Measurements from ENCODE around the gene ATXN7L3.

DNA sequence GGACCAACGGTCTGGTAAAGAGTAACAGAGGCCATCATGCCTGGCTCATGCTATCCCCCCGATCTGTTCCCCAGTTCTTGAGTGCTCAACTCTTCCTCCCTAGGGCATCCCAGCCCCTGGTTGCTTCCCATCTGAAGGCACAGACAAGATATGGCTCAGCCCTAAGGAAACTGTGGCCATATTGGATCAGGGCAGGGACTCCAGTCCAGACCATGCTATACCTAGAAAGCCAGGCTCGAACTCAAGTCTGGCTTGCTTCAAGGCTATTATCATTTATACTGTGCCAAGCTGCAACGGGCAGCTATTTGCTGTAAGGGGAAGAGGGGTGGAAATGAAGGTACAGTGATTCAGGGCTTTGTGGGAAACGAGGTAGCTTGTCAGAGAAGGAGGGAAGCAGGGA, 17.0 kb upstream of the ATXN7L3 start:
- no peak for TF ChIP-seq POLR2A (IDR thresholded peaks at IDR 0.05; ENCODE audit: low read depth, low read length)
- TF ChIP-seq TAF1 (IDR thresholded peaks at IDR 0.05; ENCODE audit: low read depth, low read length), result no peak
- no peak for TF ChIP-seq POLR2AphosphoS5 (IDR thresholded peaks at IDR 0.05; ENCODE audit: low read depth, low read length)
- no peak for TF ChIP-seq SPI1 (IDR thresholded peaks at IDR 0.05; ENCODE audit: low read depth, low read length)
- no peak for TF ChIP-seq POU2F2 (IDR thresholded peaks at IDR 0.05; ENCODE audit: low read depth, low read length)
